ENCODE results near the gene MON1B. TPM values are rescaled to one million over a fixed set of nuclear protein-coding genes. Genes with fewer than 3 reads are reported as not detected.

The MON1B gene
- total RNA-seq, 6 experiments from 2014 or later: 16.6 to 30.1 (median 27.3) TPM

- WGBS (ENCODE audit: insufficient coverage, low coverage, low lambda C conversion rate, missing lambda C conversion rate): 85% methylated on average over 2 of the region's 2 CpGs
- Histone ChIP-seq H3K4me3 (no peak overlapping the region), H3K4me1 (no peaks in the 10 kb centered on the region), H3K27me3 (no peaks in the 10 kb centered on the region), H3K36me3 (no peaks in the 10 kb centered on the region), H3K9me3 (no peaks in the 10 kb centered on the region), H3K27ac (no peak overlapping the region)
- no peak for DNase-seq
- ATAC-seq: no peak
- intact Hi-C loops (cut with DNase I): no loop called here
- TF ChIP-seq CTCF (IDR thresholded peaks at IDR 0.05) (no peak), POLR2A (IDR thresholded peaks at IDR 0.05) (no peak)
These were observed 15.5 kb downstream of the MON1B start for GRCh38 chr16:77206533-77206932.

- DNase-seq (no peak), ATAC-seq (no peak)
- intact Hi-C loops (cut with DNase I): no loop called here
- H3K36me3 ChIP-seq: no peaks in the 10 kb centered on the region
- H3K27me3 ChIP-seq: no peaks in the 10 kb centered on the region
- H3K27ac ChIP-seq: no peak overlapping the region
- H3K9me3 ChIP-seq: no peaks in the 10 kb centered on the region
- H3K4me1 ChIP-seq: no peaks in the 10 kb centered on the region
- 49% methylated on average over 4 of the region's 5 CpGs for WGBS (ENCODE audit: insufficient coverage, low coverage, low lambda C conversion rate, missing lambda C conversion rate)
- no peak for TF ChIP-seq CTCF (IDR thresholded peaks at IDR 0.05)
- no peak for TF ChIP-seq POLR2A (IDR thresholded peaks at IDR 0.05)
- no peak overlapping the region for H3K4me3 ChIP-seq
These were observed 16.0 kb downstream of the MON1B start for GRCh38 chr16:77207030-77207429.

GRCh38 chr16:77208382-77208781 is 17.4 kb downstream of the MON1B start:
- Histone ChIP-seq H3K36me3 (no peaks in the 10 kb centered on the region), H3K4me1 (peaks cover 0 to 4% (median 0%) of the 10 kb centered on the region in 4 donors), H3K9me3 (no peaks in the 10 kb centered on the region), H3K4me3 (no peak overlapping the region), H3K27ac (no peak overlapping the region), H3K27me3 (no peaks in the 10 kb centered on the region)
- TF ChIP-seq POLR2A (IDR thresholded peaks at IDR 0.05) (no peak), CTCF (IDR thresholded peaks at IDR 0.05) (no peak)
- intact Hi-C loops (cut with DNase I): no loop called here
- DNase-seq: no peak
- ATAC-seq: no peak
- WGBS (ENCODE audit: insufficient coverage, low coverage, low lambda C conversion rate, missing lambda C conversion rate): 75% methylated on average over 2 of the region's 3 CpGs

GRCh38 chr16:77211880-77212740 is 21.1 kb downstream of the MON1B start:
- Histone ChIP-seq H3K4me3 (peak overlapping the region; percentile 56 to 64 (median 62)), H3K9me3 (no peaks in the 10 kb centered on the region), H3K27me3 (no peaks in the 10 kb centered on the region), H3K4me1 (peaks cover 0 to 4% (median 0%) of the 10 kb centered on the region in 4 donors), H3K36me3 (no peaks in the 10 kb centered on the region), H3K27ac (peak overlapping the region; percentile 5 to 65 (median 51))
- ATAC-seq: peak; percentile 76 to 82 (median 78)
- 7% methylated on average over 26 of the region's 66 CpGs for WGBS (ENCODE audit: insufficient coverage, low coverage, low lambda C conversion rate, missing lambda C conversion rate)
- intact Hi-C loops (cut with DNase I): no loop called here
- TF ChIP-seq POLR2A (IDR thresholded peaks at IDR 0.05) (no peak), CTCF (IDR thresholded peaks at IDR 0.05) (no peak)
- DNase-seq: peak in 2 of 3 donors; percentile 71 to 77

Measured in right lobe of liver (tissue), 6 donors.